A549 treated with AZD2906 at 1 μM for 4 hours (cell line): Measurements from ENCODE around the gene MAPK7. TPM values are rescaled to one million over a fixed set of nuclear protein-coding genes. Genes with fewer than 3 reads are reported as not detected.

ENCODE experiments used
- total RNA-seq: library from RNA; stranded (reverse); fragments of 200-300 nt; extraction: Qiagen RNA extraction; gene quantifications from 5 replicates; pipeline ENCODE4 v1.2.3, GENCODE V29; 2022

The MAPK7 gene
- 26.4 to 32.9 TPM (median 27.0 TPM) in 5 replicates for total RNA-seq

GRCh38 chr17:19378416-19379360 is at the start of gene MAPK7:
Gene MAPK7, plus strand, starts transcription at chr17:19378498. Its CDS starts 403 bp downstream, at chr17:19378901.

GRCh38 chr17:19362277-19363113 is 15.8 kb upstream of the MAPK7 start, which contains the start of gene B9D1:
Gene B9D1, minus strand, starts transcription at chr17:19362723. Its CDS starts 154 bp downstream, at chr17:19362569.

GRCh38 chr17:19386974-19387920 is 8.9 kb downstream of the MAPK7 start, which contains the start of gene MFAP4:
Gene MFAP4, minus strand, starts transcription at chr17:19387190. Its CDS starts 35 bp downstream, at chr17:19387155.

GRCh38 chr17:19410875-19411620 is 32.8 kb downstream of the MAPK7 start, which contains the start of gene RNF112:
Gene RNF112, plus strand, starts transcription at chr17:19411232. Its CDS starts 177 bp downstream, at chr17:19411409.

Other genes starting within 250 kb of the MAPK7 start
- 45.3 to 65.0 TPM (median 55.3 TPM) in 5 replicates for gene EPN2, start 141.1 kb upstream of the MAPK7 start, total RNA-seq
- gene B9D1, start 15.8 kb upstream of the MAPK7 start, total RNA-seq = 45.4 to 49.0 TPM (median 47.0 TPM) in 5 replicates
- 0.09 to 0.27 TPM (median 0.10 TPM) in 5 replicates for gene MFAP4, start 8.7 kb downstream of the MAPK7 start, total RNA-seq
- gene RNF112, start 32.7 kb downstream of the MAPK7 start, total RNA-seq = 0.14 to 0.67 TPM (median 0.51 TPM) in 5 replicates
- gene SLC47A1, start 155.4 kb downstream of the MAPK7 start, total RNA-seq = 19.8 to 21.4 TPM (median 20.5 TPM) in 5 replicates